ENCODE results near the gene DPH2.

GRCh38 chr1:43986712-43987111 is 16.9 kb downstream of the DPH2 start:
- TF ChIP-seq CTCF (IDR thresholded peaks at IDR 0.05) = no peak
- no peak for TF ChIP-seq EP300 (IDR thresholded peaks at IDR 0.05)
- TF ChIP-seq POLR2AphosphoS5 (IDR thresholded peaks at IDR 0.05) = no peak
